H1 (cell line): ENCODE measurements around the gene MARK4. TPM values are rescaled to one million over a fixed set of nuclear protein-coding genes. Genes with fewer than 3 reads are reported as not detected.

ENCODE experiments used
- CTCF ChIA-PET: fragments of 300-600 bp; sonication (Branson Sonifier 250); formaldehyde crosslinking; loops from one replicate; lab custom pipeline; 2021; ENCODE audit not compliant: partially characterized antibody; lab: Charles Lee
- POLR2A ChIA-PET: fragments of 300-600 bp; sonication (Branson Sonifier 250); formaldehyde crosslinking; loops from one replicate; lab custom pipeline; 2021; ENCODE audit warnings: inconsistent platforms; ENCODE audit not compliant: partially characterized antibody; lab: Charles Lee
- DNase-seq, 2 experiments: peaks; one replicate each; pipeline versions ENCODE4 v3.0.0 to v3.0.0-alpha.2; 2010 to 2022; ENCODE audit warnings: low spot score in 2 of 2, low read depth in 1 of 2, mixed read lengths in 1 of 2
- FAIRE-seq: peaks from 2 replicates; lab custom pipeline; 2011; peaks lifted over from hg19 to GRCh38; lab: Jason Lieb, UNC
- H2AFZ ChIP-seq: 2 replicates; pipeline ENCODE4 v1.8.1; 2012; ENCODE audit warnings: low read length, inconsistent platforms
- H2AK5ac ChIP-seq: 2 replicates; pipeline ENCODE4 v1.6.1; 2013; ENCODE audit warnings: low read depth, low read length
- H2BK120ac ChIP-seq: replicated peaks from 2 replicates; pipeline ENCODE3; 2013; ENCODE audit warnings: low read depth, low read length, inconsistent platforms
- H2BK12ac ChIP-seq: 2 replicates; pipeline ENCODE4 v1.6.1; 2013; ENCODE audit warnings: low read depth, low read length
- H2BK15ac ChIP-seq: 2 replicates; pipeline ENCODE4 v1.6.1; 2013; ENCODE audit warnings: low read length
- H2BK20ac ChIP-seq: 2 replicates; pipeline ENCODE4 v1.6.1; 2013; ENCODE audit warnings: low read length
- H2BK5ac ChIP-seq: 2 replicates; pipeline ENCODE4 v1.6.1; 2013; ENCODE audit warnings: low read depth, low read length
- H3K14ac ChIP-seq: 2 replicates; pipeline ENCODE4 v1.6.1; 2013; ENCODE audit warnings: inconsistent platforms; ENCODE audit not compliant: insufficient read length
- H3K18ac ChIP-seq: 2 replicates; pipeline ENCODE4 v1.6.1; 2013; ENCODE audit warnings: low read length; ENCODE audit errors: extremely low read depth
- H3K23ac ChIP-seq: 2 replicates; pipeline ENCODE4 v1.6.1; 2013; ENCODE audit warnings: inconsistent platforms; ENCODE audit not compliant: insufficient read length
- H3K23me2 ChIP-seq: 2 replicates; pipeline ENCODE4 v1.6.1; 2013; ENCODE audit warnings: low read depth, low read length
- H3K27ac ChIP-seq: 2 replicates; pipeline ENCODE4 v1.6.1; 2011; ENCODE audit warnings: low read depth, low read length, inconsistent platforms
- H3K27me3 ChIP-seq, 4 experiments: replicated peaks in 1 of 4; 1 replicate in 1 of 4; 2 replicates in 3 of 4; pipeline versions ENCODE4 v1.6.1 to v1.8.1; 2011 to 2013; ENCODE audit warnings: low read length in 3 of 4, mild to moderate bottlenecking in 3 of 4, inconsistent platforms in 2 of 4, mixed read lengths in 2 of 4, moderate library complexity in 1 of 4; ENCODE audit not compliant: control insufficient read depth in 3 of 4, insufficient read depth in 3 of 4; ENCODE audit errors: extremely low read depth in 1 of 4
- H3K36me3 ChIP-seq, 4 experiments: 2 replicates each; pipeline versions ENCODE4 v1.6.1 to v1.8.1; 2011 to 2013; ENCODE audit warnings: mild to moderate bottlenecking in 4 of 4, low read length in 3 of 4, moderate library complexity in 2 of 4, control low read depth in 1 of 4, inconsistent platforms in 1 of 4; ENCODE audit not compliant: insufficient read depth in 4 of 4, control insufficient read depth in 2 of 4
- H3K4ac ChIP-seq: replicated peaks from 2 replicates; pipeline ENCODE3; 2013; ENCODE audit warnings: low read length, low read depth, mixed read lengths, inconsistent platforms; ENCODE audit not compliant: insufficient read length
- H3K4me1 ChIP-seq, 4 experiments: replicated peaks in 1 of 4; 1 replicate in 1 of 4; 2 replicates in 3 of 4; pipeline versions ENCODE4 v1.6.1 to v1.8.1; 2011 to 2013; ENCODE audit warnings: low read length in 3 of 4, inconsistent platforms in 2 of 4, mixed read lengths in 1 of 4; ENCODE audit not compliant: insufficient read depth in 4 of 4, control insufficient read depth in 3 of 4
- H3K4me2 ChIP-seq, 2 experiments: 2 replicates each; pipeline versions ENCODE4 v1.6.1 to v1.8.1; 2011 to 2013; ENCODE audit warnings: low read depth in 2 of 2, low read length in 2 of 2, control low read depth in 1 of 2, inconsistent platforms in 1 of 2, mild to moderate bottlenecking in 1 of 2; ENCODE audit not compliant: insufficient read depth in 1 of 2
- H3K4me3 ChIP-seq, 4 experiments: fragments of 200-600, 300-600 bp in 1 of 4; sonication (generic), shearing (Covaris generic), sonication (Bioruptor Twin) in 1 of 4; 2 replicates each; pipeline versions ENCODE4 v1.5.1 to v1.8.1; 2011 to 2016; ENCODE audit warnings: low read length in 4 of 4, low read depth in 3 of 4, control low read depth in 2 of 4, inconsistent platforms in 2 of 4, mild to moderate bottlenecking in 2 of 4, mixed read lengths in 1 of 4, moderate library complexity in 1 of 4; ENCODE audit not compliant: insufficient read depth in 2 of 4; ENCODE audit errors: extremely low read depth in 1 of 4
- H3K56ac ChIP-seq: replicated peaks from 2 replicates; pipeline ENCODE3; 2013; ENCODE audit warnings: low read depth, mild to moderate bottlenecking, mixed read lengths, low read length, inconsistent platforms; ENCODE audit not compliant: insufficient read length
- H3K79me1 ChIP-seq: 2 replicates; pipeline ENCODE4 v1.6.1; 2013; ENCODE audit warnings: low read depth, low read length, control low read depth
- H3K79me2 ChIP-seq, 2 experiments: 2 replicates each; pipeline versions ENCODE4 v1.6.1 to v1.8.1; 2012 to 2013; ENCODE audit warnings: low read length in 2 of 2, mild to moderate bottlenecking in 2 of 2, inconsistent platforms in 1 of 2; ENCODE audit not compliant: insufficient read depth in 2 of 2, control insufficient read depth in 1 of 2
- H3K9ac ChIP-seq, 4 experiments: replicated peaks in 1 of 4; 1 replicate in 1 of 4; 2 replicates in 3 of 4; pipeline versions ENCODE4 v1.6.1 to v1.8.1; 2011 to 2013; ENCODE audit warnings: low read depth in 3 of 4, low read length in 3 of 4, control low read depth in 2 of 4, mild to moderate bottlenecking in 2 of 4, moderate library complexity in 2 of 4, inconsistent platforms in 1 of 4; ENCODE audit errors: extremely low read depth in 1 of 4
- H3K9me3 ChIP-seq, 2 experiments: 2 replicates each; pipeline versions ENCODE4 v1.6.1 to v1.8.1; 2012 to 2013; ENCODE audit warnings: mild to moderate bottlenecking in 2 of 2, moderate library complexity in 2 of 2, control low read depth in 1 of 2, inconsistent platforms in 1 of 2, low read depth in 1 of 2, low read length in 1 of 2, mixed read lengths in 1 of 2; ENCODE audit not compliant: insufficient read depth in 2 of 2
- H4K20me1 ChIP-seq, 2 experiments: replicated peaks in 1 of 2; 2 replicates each; pipeline versions ENCODE3 to v1.8.1; 2011 to 2013; ENCODE audit warnings: inconsistent platforms in 2 of 2, low read length in 2 of 2, mild to moderate bottlenecking in 1 of 2; ENCODE audit not compliant: insufficient read depth in 2 of 2, control insufficient read depth in 1 of 2
- H4K5ac ChIP-seq: 2 replicates; pipeline ENCODE4 v1.6.1; 2013; ENCODE audit warnings: low read length, low read depth, mixed read lengths, inconsistent platforms; ENCODE audit not compliant: insufficient read length
- H4K8ac ChIP-seq: 2 replicates; pipeline ENCODE4 v1.8.0; 2013; ENCODE audit warnings: mild to moderate bottlenecking, moderate library complexity, low read length, inconsistent platforms; ENCODE audit not compliant: insufficient read depth; ENCODE audit errors: extremely low read depth
- H4K91ac ChIP-seq: replicated peaks from 2 replicates; pipeline ENCODE3; 2013; ENCODE audit warnings: low read length, mixed read lengths, inconsistent platforms; ENCODE audit not compliant: insufficient read length
- CBX8 ChIP-seq: fragments of 300-800, 300-1000 bp; sonication (generic); IDR thresholded peaks from 2 replicates; pipeline ENCODE4 v1.7.1; 2016; ENCODE audit warnings: low read depth, low read length, borderline replicate concordance
- CTBP2 ChIP-seq: IDR thresholded peaks from 2 replicates; pipeline ENCODE4 v1.7.0; 2011; ENCODE audit warnings: borderline replicate concordance, mild to moderate bottlenecking, moderate library complexity, mixed read lengths, low read length; ENCODE audit not compliant: insufficient read depth, insufficient read length
- EGR1 ChIP-seq: IDR thresholded peaks from 2 replicates; pipeline ENCODE4 v1.6.1; 2011; ENCODE audit warnings: low read depth, low read length, borderline replicate concordance
- HDAC6 ChIP-seq: IDR thresholded peaks from one replicate; pipeline ENCODE4 v1.7.1; 2012; ENCODE audit warnings: low read depth, mild to moderate bottlenecking, inconsistent platforms, low read length, moderate library complexity
- KDM4A ChIP-seq: IDR thresholded peaks from one replicate; pipeline ENCODE4 v1.7.1; 2012; ENCODE audit warnings: low read depth, mild to moderate bottlenecking, moderate library complexity, low read length, inconsistent platforms; ENCODE audit not compliant: severe bottlenecking
- NANOG ChIP-seq: IDR thresholded peaks from 2 replicates; pipeline ENCODE4 v1.6.1; 2011; ENCODE audit warnings: low read length, low read depth, mild to moderate bottlenecking, inconsistent platforms; ENCODE audit not compliant: insufficient read depth, poor library complexity, severe bottlenecking
- NRF1 ChIP-seq: IDR thresholded peaks from 2 replicates; pipeline ENCODE4 v1.6.1; 2011; ENCODE audit warnings: mild to moderate bottlenecking, low read depth, low read length, improper control_type of control experiment
- SUZ12 ChIP-seq: fragments of 200-600 bp; sonication (generic); IDR thresholded peaks from 2 replicates; pipeline ENCODE4 v1.6.1; 2012; ENCODE audit warnings: mild to moderate bottlenecking, inconsistent platforms, low read length, moderate library complexity, mixed read lengths
- WGBS, 2 experiments: shearing (Covaris generic) in 1 of 2; methylation state at CpG; one replicate each; pipeline versions ENCODE4 v1.1.6 to v1.1.7; 2013 to 2015; ENCODE audit warnings: low lambda C conversion rate in 2 of 2, mixed read lengths in 2 of 2, inconsistent platforms in 1 of 2, low coverage in 1 of 2, missing lambda C conversion rate in 1 of 2; ENCODE audit not compliant: insufficient replicate concordance in 2 of 2, insufficient coverage in 1 of 2, insufficient read length in 1 of 2; ENCODE audit errors: extremely low coverage in 1 of 2, missing lambda C conversion rate in 1 of 2; 5-methylcytosine and 5-hydroxymethylcytosine counted together
- polyA plus RNA-seq, 7 experiments: library from polyadenylated mRNA; depleted of rRNA in 3 of 7; stranded (reverse) in 5 of 7; unstranded in 2 of 7; fragments of >200 nt in 5 of 7; fragments of 200-250 nt in 2 of 7; gene quantifications; 1 replicate in 5 of 7; 2 replicates in 1 of 7; 4 replicates in 1 of 7; pipeline versions ENCODE4 v1.2.1 to v1.2.3, GENCODE V29; 2011 to 2013; ENCODE audit warnings: missing spikeins in 2 of 7, mixed read lengths in 2 of 7
- total RNA-seq: library from RNA; stranded (reverse); fragmentation: NEBNext Ultra II Directional; extraction: Animal tissue kit (Norgen Biotek cat#: 25700); gene quantifications from 2 replicates; pipeline ENCODE4 v1.2.1, GENCODE V29; 2021

The MARK4 gene
- total and polyA plus RNA-seq, 2 of the 8 experiments (the other 6 are each of a cell fraction or from before 2014, with no cell fraction given), result 12.3 to 49.8 TPM

- Histone ChIP-seq H2BK15ac (no peak overlapping the region), H3K4me1 (peaks cover 0 to 9% (median 5%) of the 10 kb centered on the region in 4 experiments; a peak in 2 of 7 replicates), H3K9ac (no peak overlapping the region), H3K23ac (no peak overlapping the region), H4K5ac (no peak overlapping the region), H2BK5ac (no peak overlapping the region), H3K79me1 (no peaks in the 10 kb centered on the region), H2AK5ac (no peak overlapping the region), H3K4ac (no peak overlapping the region), H4K20me1 (peaks cover 1 to 28% of the 10 kb centered on the region in 2 experiments), H3K4me3 (no peak overlapping the region), H4K91ac (no peak overlapping the region), H3K27me3 (no peaks in the 10 kb centered on the region), H2BK20ac (no peak overlapping the region), H3K27ac (no peak overlapping the region), H3K23me2 (no peaks in the 10 kb centered on the region; the same call in 1 of the 2 replicates), H3K4me2 (no peak overlapping the region; a peak in 1 of 4 replicates), H2BK12ac (no peak overlapping the region), H3K36me3 (peaks cover 17 to 41% (median 30%) of the 10 kb centered on the region in 4 experiments; a peak in 6 of 8 replicates), H3K18ac (no peak overlapping the region), H3K56ac (no peak overlapping the region), H3K79me2 (no peaks in the 10 kb centered on the region), H2AFZ (no peak overlapping the region), H3K9me3 (no peaks in the 10 kb centered on the region), H3K14ac (no peak overlapping the region), H4K8ac (no peak overlapping the region), H2BK120ac (no peak overlapping the region)
- FAIRE-seq (no peak), DNase-seq (no peak)
- WGBS, 2 experiments, result 77% methylated on average over 3 of the region's 3 CpGs; no CpG with 5 or more reads in 1 of the 2 experiments
- POLR2A ChIA-PET, result interaction anchor here (0.6 to 5.9 kb wide), 5 partner anchors 11 to 306 kb away, joined by 3 to 36 read pairs (median 5); partner anchors contain the start of gene ERCC2
- CTCF ChIA-PET, result interaction anchor here (0.7 to 1.3 kb wide), 4 partner anchors 10 to 149 kb away, joined by 3 to 4 read pairs (median 3); partner anchors contain the start of gene ERCC2
- TF ChIP-seq CTBP2 (no peak), EGR1 (no peak), NRF1 (no peak), NANOG (no peak), HDAC6 (no peak), CBX8 (no peak), SUZ12 (no peak), KDM4A (no peak)
Measured at GRCh38 chr19:45349126-45349415, 98.0 kb downstream of the MARK4 start.
